ENCODE measurements around the gene CDHR1.
A peak's percentile ranks its signal among the peaks of the same experiment; 100 is the strongest.

CDHR1 gene

DNA sequence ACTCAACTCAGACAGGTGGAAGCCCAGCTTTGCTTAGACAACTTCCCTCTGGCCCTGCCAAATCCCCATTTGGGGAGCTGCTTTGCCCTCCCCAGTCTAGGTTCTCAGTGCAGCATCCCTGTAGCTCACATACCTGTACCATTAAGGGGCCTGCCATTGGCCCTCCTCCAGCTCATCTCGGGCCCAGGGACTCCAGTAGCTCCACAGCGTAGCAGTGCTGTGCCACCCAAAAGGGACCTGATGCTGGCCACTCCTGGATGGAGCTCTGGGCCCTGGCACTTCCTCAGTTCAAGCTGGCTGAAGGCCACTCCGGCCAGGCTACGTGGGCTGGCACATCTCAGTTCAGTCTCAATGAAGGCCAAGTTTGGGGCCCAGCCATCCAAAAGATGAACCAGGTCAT lies 39.6 kb downstream of the CDHR1 start:
- no peak for DNase-seq

DNA sequence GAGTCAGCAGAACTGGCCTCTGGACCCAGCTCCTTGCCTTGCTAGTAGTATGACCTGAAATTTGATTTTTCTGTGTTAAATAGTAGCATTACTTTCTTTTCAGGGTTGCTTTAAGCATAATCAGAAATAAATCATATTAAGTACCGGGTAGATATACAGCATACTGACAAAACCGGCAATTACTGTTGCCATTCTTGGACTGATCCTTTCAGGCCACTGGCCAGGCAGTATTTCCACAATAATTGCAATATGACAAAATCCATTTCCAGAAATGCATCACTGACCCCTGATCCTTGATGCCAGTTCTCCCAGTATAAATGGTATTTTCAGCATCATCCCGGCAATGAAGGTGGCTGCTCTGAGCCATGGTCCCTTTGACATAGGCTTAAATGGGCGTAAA lies 40.1 kb downstream of the CDHR1 start:
- no peak for DNase-seq

DNA sequence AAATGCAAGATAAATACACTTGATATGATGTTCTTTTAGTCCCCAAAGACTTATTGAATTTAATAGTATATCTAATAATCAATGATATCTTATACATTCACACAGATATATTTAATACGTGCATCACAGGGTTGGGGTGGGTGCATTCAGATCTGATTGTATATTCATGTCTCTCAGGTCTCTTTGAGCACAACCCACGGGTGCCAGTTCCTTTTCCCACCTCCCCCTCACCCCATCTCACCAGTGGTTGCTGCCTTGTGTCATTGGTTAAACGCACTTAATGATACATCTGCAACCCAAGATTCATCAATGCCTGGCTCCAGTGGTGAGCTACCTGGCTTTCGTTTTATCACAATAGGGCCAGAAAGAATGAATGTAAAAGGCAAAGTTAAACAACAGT lies 40.8 kb downstream of the CDHR1 start:
- DNase-seq, result no peak

DNA sequence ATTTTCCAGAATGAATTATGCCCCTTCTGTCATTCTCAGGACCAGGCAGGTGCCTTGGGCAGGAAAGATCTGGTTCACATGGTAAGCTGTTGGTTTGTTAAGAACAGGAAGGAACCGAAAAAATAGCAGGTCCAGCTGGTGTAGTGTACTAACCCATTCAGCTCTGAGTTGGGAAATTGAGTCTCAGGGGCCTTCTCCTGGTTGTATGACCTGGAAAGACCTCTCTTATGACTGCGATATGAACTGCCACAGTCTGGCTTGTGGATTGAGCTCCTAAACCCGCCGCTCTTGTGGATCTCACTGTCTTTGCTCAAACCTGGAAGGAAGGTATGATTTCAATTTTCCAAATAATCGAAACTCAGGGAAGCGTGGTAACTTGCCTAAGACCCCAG lies 42.5 kb downstream of the CDHR1 start:
- no peak for DNase-seq

DNA sequence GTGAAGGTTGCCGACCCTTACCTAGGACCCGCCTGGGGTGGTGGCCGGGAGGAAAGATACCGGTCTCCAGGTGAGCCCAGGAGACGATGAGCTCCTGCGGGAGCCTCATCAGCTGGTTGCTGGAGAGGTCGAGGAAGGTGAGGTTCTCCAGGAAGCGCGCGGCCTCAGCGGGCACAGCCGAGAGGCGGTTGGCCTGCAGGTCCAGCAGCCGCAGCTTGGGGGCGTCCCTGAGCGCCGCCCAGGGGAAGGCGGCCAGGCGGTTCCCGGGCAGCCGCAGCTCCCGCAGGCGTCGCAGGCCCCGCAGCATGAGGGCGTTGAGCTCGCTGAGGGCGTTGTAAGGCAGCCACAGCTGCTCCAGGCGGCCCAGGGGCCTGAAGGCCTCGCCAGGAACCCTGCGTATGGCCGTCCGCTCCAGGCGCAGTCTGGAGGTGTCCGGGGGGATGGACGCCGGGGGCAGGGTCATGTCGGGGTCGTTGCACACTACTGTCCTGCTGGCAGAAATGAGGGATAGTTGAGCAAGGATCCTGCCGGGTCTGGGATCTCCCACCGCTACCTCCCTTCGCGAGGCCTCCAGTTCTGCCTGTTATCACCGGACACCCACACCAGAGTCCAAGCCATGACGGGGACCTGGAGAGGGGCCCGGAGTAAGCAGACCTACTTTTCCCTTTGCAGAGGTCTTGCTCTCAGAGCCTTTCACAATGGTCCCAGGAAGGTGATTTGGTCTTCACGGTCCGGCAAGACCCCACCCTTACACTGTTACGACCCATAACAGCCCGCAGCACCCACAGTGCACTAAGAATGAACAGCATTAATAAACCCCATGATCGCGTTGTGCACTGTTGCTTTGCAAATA lies 43.1 kb downstream of the CDHR1 start:
- no peak for DNase-seq

DNA sequence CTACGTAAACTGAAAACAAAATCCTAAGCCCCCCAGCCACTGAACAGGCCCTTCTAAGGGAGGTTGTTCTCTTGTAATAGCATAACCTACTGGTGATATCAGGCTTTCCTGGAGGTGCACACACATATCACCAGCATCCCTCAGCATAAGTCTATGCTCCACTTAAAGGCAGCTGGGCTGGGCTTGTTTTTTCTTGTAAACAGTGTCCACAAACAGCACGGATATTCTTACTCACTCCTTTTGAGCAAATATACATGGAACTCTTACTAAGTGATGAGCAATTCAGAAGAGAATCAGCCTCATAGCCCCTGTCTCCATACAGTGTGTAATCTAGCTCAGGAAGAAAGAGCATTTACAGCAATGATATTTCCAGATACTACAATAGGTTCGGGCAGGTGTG lies 44.6 kb downstream of the CDHR1 start:
- DNase-seq, result no peak

DNA sequence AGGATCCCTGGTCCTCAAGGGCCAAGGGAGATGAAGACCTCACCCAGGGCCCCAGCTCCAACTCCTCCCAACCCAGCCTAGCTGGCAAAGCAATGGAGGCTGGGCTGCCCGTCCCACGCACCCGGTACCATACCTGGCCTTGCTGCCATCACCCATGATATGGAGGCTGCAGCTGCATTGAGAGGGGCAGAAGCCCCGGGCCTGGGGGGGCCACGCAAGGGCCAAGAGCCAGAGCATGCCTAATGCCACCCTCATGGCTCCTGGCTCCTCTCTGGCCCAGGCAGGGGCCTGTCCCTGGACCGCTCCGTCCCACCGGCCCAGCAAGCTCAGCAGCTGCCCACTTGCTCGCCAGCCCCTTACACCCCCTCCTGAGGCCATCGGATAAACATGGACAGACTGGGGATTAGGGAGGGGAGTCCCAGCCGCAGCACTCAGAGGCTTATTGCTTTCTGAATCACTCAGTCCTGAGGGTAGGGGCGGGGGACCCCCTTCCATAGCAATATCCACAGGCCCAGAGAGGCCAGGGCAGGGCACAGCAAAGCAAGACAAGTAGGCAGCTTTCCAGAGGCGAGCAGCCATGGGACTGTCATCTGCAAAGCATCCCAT lies 47.0 kb downstream of the CDHR1 start, which contains the start of gene LRIT1:
LRIT1 (minus strand) TSS at position 362 of the 606 bp plus-strand sequence; CDS start at position 255, 107 bp downstream.
- no peak for DNase-seq

DNA sequence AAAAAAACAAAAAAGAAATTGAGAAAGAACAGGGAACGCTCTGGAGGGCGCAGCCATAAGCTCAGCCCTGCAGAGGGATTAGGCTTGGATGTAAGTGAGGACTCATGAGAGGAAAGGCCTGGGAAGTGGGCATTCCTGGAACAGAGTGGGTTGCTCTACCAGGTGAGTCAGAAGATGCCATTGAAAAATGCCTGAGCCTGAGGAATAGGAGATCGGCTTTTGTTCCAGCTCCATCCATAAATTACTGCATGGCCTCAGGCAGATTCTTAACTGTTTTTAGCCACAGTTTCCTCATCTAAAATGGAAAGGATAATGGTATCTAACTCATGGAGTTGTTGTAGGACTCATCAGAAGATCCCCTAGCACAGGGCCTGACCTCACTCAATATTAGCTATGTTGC lies 49.4 kb downstream of the CDHR1 start:
- no peak for DNase-seq

DNA sequence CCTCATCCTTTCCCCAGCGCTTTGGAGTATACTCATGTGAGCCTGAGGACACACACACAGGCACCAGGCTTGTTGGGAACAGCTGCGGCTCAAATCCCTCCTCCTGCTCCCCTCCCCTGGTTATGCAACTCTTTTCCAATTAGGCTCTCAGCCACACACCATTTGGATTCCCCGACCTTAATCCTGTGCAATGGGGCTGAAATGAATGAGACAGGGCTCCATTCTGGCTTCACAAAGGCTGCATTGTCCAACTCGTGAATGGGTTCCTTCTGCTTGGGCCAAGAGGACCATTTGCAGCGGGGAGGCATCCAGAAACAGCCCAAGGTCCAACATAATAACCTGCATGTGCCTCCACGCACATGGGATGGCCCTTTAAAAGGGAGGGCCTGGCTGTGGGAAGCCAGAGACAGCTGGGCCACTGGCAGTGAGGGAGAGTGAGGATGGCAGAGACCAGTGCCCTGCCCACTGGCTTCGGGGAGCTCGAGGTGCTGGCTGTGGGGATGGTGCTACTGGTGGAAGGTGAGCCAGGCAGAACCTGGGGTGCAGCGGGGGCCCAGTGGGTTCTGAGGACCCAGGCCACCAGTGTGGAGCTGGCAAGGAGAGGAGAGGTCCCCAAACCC lies 50.4 kb downstream of the CDHR1 start, which contains the start of gene RGR:
RGR (plus strand) TSS at position 403 of the 620 bp plus-strand sequence; CDS start at position 441, 38 bp downstream.
- DNase-seq, result no peak

DNA sequence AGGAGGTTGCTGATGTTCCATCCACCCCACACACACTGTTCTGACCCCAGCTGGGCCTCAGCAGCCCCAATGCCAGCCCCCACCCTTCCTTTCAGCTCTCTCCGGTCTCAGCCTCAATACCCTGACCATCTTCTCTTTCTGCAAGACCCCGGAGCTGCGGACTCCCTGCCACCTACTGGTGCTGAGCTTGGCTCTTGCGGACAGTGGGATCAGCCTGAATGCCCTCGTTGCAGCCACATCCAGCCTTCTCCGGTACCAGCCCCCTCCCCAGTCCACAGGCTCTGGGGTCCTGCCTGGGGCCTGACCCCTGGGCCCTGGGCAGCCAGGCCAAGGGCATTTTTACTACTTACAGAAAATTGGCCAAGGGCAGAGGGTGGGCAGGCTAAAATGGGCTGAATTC lies 53.2 kb downstream of the CDHR1 start:
- no peak for DNase-seq

DNA sequence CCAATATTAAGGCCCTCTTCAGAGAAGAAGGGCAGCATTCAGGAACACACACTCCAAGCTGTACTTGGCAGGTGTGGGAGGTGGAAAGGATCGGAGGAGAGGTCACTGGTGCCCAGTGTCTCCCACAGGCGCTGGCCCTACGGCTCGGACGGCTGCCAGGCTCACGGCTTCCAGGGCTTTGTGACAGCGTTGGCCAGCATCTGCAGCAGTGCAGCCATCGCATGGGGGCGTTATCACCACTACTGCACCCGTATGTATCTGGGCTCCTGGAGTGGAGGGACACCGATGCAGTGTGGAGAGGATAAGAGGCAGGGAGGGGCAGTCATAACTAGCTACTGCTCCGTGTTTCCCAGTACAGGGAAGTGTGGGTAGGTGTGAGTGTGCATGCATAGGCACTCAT lies 54.5 kb downstream of the CDHR1 start:
- DNase-seq, result no peak

DNA sequence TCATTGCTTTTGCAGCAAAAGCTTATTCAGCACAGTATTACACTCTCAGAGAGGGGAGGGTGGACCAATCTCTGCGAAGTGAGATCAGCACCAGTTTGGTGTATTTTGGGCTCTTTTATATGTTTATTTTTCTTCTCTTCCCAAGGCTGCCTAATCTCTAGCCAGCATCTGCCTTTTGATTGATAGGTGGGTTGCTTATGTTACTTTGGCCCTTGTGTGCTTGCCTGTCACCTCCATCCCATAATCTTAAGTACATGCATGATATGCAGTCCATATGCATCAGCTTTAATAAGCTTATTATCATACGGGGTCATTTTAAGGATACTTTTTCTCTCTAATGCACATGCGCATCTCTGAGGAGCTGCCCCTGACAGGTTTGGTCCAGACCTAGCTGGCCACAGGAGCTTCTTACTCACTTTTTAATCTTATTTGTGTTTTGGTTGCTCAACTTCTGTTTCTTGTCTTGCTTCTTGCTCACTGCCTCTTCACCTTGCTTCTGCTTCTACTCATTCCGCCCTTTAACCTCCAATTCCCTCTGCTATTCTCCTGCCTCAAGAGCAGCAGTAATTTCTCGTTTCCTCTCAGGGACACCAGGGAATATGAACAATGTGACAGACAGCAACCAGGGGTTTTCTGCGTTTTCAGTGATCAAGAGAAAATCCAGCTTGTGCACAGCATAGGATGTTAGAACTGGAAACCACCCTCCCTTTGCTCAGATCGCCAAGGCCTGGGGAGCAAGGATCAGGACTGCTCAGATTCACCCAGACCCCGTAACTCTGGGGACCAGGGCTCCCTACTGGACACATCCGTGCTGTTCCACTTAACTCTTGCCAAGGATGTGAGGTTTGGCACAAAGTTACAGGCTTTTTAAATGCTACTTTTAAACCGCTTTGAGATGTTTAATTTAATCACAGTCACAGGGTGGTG lies 60.5 kb downstream of the CDHR1 start:
- no peak for DNase-seq

DNA sequence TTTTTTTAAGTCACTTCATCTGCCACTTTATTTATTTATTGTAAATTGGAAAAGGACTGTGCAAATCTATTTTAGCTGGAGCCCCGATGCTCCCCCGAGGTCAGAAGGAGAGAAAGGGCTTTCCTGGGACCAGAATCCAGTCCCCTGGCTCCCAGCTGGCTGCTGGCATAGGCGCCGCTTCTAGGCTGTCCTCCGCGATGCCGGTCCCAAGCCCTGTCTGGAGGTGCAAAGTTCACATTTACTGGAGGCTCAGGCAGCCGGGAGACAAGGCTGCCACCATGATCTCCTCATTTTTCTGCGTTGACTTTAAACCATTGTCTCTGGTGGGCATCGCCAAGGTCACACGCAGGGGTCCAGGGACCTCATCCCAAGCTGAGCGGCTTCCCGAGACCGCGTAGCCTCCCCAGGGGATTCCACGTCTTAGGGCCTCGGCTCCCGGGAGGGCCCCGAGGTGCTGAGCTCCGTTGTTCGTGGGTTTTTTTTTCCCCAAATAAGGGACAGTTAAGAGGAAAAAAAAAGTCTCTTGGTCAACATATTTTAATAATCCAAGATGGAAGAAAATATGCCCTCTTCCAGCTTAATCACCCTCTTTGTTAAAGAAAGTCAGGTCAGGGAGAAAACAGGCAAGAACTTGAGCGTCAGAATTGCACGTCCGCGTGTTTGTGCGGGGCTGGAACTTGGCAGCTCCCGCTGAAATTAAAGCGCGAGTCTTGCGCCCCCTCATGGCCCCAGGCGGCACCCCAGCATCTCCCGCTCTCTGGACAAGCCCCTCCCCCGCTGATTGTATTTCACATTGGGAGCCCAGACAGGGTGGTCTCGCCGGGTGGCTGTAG lies 62.4 kb downstream of the CDHR1 start:
- DNase-seq, result peak in 4 of 6 experiments; percentile 6 to 12 (median 10)

DNA sequence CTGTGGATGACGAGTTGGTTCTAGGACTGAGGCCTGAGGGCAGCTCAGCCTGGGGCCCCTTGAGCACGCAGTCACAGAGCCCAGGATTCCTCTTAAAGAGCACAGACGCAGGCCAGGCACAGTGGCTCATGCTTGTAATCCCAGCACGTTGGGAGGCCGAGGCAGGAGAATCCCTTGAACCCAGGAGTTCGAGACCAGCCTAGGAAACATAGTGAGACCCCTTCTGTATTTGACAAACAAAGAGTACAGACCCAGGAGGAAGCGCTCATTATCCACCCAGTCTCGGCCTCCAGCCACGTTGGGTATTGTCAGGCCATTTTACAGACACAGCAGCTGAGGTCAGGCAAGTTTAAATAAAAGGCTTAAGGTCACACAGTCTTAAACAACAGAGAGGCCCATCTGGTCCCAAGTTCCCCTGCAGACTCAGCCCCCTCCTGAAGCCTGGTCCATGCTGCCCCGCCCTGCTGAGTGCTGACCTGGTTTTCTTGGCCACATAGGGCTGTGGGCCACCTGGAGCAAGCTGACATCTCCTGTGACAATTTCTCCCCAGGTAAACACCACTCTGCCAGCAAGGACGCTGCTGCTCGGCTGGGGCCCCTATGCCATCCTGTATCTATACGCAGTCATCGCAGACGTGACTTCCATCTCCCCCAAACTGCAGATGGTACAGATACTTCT lies 63.1 kb downstream of the CDHR1 start:
- no peak for DNase-seq

DNA sequence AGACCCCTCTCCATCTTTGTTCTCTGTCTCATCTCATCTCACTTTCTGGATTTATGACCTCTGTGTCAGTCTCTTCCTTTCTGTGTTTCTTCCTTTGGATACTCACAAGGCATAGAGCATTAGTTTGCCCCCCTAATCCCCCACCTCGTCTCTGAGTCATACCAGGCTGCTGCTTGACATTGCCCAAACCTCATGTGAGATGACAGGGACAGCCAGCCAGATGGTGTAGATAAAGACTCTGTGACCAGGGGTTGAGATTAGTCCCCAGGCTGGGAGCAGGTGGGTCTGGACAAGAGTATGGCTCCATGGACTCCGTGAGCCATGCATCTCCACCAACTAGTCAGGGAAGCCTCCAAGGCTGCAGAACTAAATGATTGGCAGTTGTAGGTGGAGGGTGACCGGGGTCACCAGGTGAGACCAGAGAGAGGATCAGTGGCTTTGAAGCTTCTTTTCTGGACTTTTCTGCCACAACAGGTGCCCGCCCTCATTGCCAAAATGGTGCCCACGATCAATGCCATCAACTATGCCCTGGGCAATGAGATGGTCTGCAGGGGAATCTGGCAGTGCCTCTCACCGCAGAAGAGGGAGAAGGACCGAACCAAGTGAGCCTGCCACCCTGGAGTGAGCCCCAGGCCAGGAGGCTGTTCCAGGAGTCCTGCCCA lies 63.8 kb downstream of the CDHR1 start:
- DNase-seq, result no peak

DNA sequence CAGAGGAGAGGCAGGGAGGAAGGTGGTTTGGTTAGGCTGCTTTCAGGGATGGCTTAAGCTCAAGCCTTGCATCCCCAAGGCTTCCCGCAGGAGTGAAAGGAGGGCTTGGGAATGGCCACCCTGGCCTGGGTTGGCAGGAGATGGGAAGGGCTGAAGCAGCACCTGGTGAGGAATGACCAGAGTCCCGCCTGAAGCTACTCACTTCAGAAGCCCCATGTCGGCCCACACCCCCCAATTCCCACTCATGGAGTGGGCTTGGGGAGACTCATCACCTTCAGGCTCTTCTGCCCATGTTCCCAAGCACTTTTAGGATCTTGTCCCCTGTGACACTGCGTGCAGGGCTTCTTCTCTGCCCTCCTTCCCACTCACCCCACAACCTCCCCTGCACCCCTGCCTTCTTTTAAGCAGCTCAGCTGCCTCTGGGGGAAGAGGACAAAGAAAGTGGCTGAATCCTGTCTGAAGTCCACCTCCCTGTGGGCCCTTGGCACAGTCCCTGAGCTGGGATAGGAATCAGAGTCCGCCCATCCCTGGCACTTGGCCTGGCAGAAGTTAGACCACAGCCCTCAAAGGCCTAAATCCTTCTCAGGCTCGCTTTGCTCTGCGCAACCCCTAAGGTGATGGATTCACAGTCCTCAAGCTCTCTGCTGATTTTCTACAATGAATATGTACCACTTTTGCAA lies 67.0 kb downstream of the CDHR1 start:
- no peak for DNase-seq

DNA sequence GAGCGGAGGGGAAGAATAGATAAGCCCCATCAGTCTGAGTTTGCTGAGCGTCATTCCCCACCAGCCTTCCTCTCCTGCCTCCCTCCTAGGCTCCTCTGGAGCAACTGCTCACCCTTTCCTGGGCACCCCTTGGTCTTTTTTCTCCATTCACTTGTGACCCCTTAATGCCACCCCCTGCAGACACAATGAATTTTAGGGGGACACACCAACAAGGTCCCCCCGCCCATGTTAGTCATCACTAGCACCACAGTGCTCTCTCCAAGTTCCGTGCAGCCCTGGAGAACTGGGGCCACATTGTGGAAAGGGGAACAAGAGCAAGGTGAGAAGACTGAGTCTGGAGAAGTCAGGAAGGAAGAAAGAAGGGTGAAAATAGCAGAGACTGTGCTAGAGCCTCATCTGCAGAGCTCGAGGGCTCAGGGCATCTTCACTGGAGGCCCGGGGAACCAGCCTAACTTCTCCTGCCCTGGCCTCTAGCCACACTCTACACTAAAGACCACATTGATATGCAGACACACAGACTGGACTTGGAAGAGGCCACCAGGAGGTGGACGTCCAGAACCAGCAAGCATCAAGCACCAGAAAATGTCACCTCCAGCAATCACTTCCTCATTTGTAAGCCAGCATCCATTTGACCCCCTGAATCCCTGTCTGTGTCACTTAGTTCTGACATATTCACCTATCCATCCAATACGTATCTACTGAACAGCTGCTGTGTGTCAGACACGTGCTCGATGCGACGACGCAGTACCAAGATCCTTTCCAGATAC lies 68.0 kb downstream of the CDHR1 start:
- DNase-seq, result no peak

DNA sequence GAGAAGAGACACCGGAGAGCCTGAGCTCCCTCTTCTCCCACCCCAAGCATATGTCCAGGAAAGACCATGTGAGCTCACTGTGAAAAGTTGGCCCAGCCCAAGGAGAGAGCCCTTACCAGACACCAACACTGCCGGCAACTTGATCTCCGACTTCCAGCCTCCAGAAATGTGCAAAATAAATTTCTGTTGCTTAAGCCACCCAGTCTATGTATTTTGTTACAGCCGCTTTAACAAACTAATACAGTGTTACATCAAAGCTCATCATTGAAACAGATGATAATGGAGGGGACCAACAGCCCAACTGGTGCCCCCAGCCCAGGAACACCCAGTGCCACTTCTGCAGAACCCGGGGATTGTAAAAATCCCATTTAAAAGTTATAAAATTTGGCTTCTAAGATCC lies 69.4 kb downstream of the CDHR1 start:
- no peak for DNase-seq

DNA sequence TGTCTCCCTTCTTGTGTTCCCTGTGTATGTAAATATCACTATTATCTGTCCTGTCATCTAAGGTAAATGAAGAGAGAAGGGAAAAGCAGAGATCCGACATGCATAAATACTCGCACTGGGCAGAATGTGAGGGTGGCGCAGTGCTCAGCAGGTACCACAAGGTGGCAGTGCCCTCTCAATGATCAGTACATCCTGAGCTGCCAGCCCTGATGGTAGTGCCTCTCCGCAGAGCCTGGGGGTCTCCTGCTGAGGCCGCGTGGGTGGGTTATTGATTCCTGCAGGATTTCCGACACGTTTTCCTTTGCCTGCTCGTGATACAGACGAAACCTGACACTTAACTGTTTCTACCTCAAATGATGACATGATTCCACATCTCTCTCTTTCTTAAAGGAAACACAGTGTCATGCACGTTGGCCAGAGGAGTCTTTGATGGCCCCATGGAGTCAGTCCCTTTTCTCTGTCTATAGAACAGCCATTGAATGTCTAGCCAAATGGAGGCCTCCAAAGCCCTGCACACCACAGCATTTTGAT lies 70.3 kb downstream of the CDHR1 start:
- peak; percentile 13 to 72 (median 52) for DNase-seq
